GM21786 (cell line): ENCODE measurements around the gene SNX11.

Experiments used
- ATAC-seq: cut with Tn5 transposase; IDR thresholded peaks from one replicate; pipeline ENCODE4 v1.9.1; 2021; ENCODE audit not compliant: unreplicated experiment

Gene SNX11

GRCh38 chr17:48095611-48096010, 12.0 kb upstream of the SNX11 start:
- ATAC-seq: no peak

GRCh38 chr17:48100160-48100559, 7.4 kb upstream of the SNX11 start:
- no peak for ATAC-seq

- ATAC-seq: no peak
Observed at GRCh38 chr17:48100591-48101011, 7.0 kb upstream of the SNX11 start.

GRCh38 chr17:48101012-48101720, 6.4 kb upstream of the SNX11 start, which contains the start of gene CBX1:
TSS of gene CBX1 (minus strand) at chr17:48101478. CDS start at chr17:48077004, 24,474 bp downstream.
- peak; percentile 82 for ATAC-seq

GRCh38 chr17:48102043-48102750, 5.4 kb upstream of the SNX11 start:
- no peak for ATAC-seq

- no peak for ATAC-seq
Observed at GRCh38 chr17:48102798-48103715, 4.5 kb upstream of the SNX11 start.

GRCh38 chr17:48104440-48104839, 3.1 kb upstream of the SNX11 start:
- ATAC-seq: no peak

- ATAC-seq: no peak
Observed at GRCh38 chr17:48106802-48107136, 797 bp upstream of the SNX11 start.

- no peak for ATAC-seq
Observed at GRCh38 chr17:48110761-48111160, 3.2 kb downstream of the SNX11 start.

GRCh38 chr17:48111937-48112241, 4.3 kb downstream of the SNX11 start:
- ATAC-seq: no peak

GRCh38 chr17:48113201-48113676, 5.7 kb downstream of the SNX11 start:
- ATAC-seq: peak; percentile 41

GRCh38 chr17:48121923-48122664, 14.5 kb downstream of the SNX11 start:
- ATAC-seq: no peak

- no peak for ATAC-seq
Observed at GRCh38 chr17:48122665-48123045, 15.1 kb downstream of the SNX11 start.

GRCh38 chr17:48123111-48123510, 15.5 kb downstream of the SNX11 start:
- no peak for ATAC-seq

GRCh38 chr17:48123776-48124388, 16.3 kb downstream of the SNX11 start:
- ATAC-seq: no peak

GRCh38 chr17:48125829-48126531, 18.4 kb downstream of the SNX11 start:
- no peak for ATAC-seq

- ATAC-seq: no peak
Observed at GRCh38 chr17:48126532-48126850, 18.9 kb downstream of the SNX11 start.

GRCh38 chr17:48127371-48128051, 19.9 kb downstream of the SNX11 start:
- no peak for ATAC-seq

- ATAC-seq: no peak
Observed at GRCh38 chr17:48128400-48128799, 20.8 kb downstream of the SNX11 start.
